ENCODE results near the gene UBE2C. TPM values are rescaled to one million over a fixed set of nuclear protein-coding genes. Genes with fewer than 3 reads are reported as not detected.

The UBE2C gene
- total and polyA plus RNA-seq, 2 of the 8 experiments (the other 6 are each of a cell fraction or from before 2014, with no cell fraction given): 243 to 326 TPM

GRCh38 chr20:45832619-45833018 lies 20.2 kb downstream of the UBE2C start (continued):
- TF ChIP-seq, protein P1, sequence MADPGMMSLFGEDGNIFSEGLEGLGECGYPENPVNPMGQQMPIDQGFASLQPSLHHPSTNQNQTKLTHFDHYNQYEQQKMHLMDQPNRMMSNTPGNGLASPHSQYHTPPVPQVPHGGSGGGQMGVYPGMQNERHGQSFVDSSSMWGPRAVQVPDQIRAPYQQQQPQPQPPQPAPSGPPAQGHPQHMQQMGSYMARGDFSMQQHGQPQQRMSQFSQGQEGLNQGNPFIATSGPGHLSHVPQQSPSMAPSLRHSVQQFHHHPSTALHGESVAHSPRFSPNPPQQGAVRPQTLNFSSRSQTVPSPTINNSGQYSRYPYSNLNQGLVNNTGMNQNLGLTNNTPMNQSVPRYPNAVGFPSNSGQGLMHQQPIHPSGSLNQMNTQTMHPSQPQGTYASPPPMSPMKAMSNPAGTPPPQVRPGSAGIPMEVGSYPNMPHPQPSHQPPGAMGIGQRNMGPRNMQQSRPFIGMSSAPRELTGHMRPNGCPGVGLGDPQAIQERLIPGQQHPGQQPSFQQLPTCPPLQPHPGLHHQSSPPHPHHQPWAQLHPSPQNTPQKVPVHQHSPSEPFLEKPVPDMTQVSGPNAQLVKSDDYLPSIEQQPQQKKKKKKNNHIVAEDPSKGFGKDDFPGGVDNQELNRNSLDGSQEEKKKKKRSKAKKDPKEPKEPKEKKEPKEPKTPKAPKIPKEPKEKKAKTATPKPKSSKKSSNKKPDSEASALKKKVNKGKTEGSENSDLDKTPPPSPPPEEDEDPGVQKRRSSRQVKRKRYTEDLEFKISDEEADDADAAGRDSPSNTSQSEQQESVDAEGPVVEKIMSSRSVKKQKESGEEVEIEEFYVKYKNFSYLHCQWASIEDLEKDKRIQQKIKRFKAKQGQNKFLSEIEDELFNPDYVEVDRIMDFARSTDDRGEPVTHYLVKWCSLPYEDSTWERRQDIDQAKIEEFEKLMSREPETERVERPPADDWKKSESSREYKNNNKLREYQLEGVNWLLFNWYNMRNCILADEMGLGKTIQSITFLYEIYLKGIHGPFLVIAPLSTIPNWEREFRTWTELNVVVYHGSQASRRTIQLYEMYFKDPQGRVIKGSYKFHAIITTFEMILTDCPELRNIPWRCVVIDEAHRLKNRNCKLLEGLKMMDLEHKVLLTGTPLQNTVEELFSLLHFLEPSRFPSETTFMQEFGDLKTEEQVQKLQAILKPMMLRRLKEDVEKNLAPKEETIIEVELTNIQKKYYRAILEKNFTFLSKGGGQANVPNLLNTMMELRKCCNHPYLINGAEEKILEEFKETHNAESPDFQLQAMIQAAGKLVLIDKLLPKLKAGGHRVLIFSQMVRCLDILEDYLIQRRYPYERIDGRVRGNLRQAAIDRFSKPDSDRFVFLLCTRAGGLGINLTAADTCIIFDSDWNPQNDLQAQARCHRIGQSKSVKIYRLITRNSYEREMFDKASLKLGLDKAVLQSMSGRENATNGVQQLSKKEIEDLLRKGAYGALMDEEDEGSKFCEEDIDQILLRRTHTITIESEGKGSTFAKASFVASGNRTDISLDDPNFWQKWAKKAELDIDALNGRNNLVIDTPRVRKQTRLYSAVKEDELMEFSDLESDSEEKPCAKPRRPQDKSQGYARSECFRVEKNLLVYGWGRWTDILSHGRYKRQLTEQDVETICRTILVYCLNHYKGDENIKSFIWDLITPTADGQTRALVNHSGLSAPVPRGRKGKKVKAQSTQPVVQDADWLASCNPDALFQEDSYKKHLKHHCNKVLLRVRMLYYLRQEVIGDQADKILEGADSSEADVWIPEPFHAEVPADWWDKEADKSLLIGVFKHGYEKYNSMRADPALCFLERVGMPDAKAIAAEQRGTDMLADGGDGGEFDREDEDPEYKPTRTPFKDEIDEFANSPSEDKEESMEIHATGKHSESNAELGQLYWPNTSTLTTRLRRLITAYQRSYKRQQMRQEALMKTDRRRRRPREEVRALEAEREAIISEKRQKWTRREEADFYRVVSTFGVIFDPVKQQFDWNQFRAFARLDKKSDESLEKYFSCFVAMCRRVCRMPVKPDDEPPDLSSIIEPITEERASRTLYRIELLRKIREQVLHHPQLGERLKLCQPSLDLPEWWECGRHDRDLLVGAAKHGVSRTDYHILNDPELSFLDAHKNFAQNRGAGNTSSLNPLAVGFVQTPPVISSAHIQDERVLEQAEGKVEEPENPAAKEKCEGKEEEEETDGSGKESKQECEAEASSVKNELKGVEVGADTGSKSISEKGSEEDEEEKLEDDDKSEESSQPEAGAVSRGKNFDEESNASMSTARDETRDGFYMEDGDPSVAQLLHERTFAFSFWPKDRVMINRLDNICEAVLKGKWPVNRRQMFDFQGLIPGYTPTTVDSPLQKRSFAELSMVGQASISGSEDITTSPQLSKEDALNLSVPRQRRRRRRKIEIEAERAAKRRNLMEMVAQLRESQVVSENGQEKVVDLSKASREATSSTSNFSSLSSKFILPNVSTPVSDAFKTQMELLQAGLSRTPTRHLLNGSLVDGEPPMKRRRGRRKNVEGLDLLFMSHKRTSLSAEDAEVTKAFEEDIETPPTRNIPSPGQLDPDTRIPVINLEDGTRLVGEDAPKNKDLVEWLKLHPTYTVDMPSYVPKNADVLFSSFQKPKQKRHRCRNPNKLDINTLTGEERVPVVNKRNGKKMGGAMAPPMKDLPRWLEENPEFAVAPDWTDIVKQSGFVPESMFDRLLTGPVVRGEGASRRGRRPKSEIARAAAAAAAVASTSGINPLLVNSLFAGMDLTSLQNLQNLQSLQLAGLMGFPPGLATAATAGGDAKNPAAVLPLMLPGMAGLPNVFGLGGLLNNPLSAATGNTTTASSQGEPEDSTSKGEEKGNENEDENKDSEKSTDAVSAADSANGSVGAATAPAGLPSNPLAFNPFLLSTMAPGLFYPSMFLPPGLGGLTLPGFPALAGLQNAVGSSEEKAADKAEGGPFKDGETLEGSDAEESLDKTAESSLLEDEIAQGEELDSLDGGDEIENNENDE (IDR thresholded peaks at IDR 0.05; ENCODE audit: insufficient replicate concordance, low read length): no peak
- TF ChIP-seq CREB1 (IDR thresholded peaks at IDR 0.05) (no peak), POLR2AphosphoS5 (IDR thresholded peaks at IDR 0.05; ENCODE audit: low read depth, low read length) (no peak), BACH1 (IDR thresholded peaks at IDR 0.05; ENCODE audit: low read length) (no peak), RAD21 (IDR thresholded peaks at IDR 0.05 in 1 of 2, conservative IDR thresholded peaks at IDR 0.05 in 1 of 2; ENCODE audit: low read depth in 2 of 2, low read length in 2 of 2) (no peak), TBP (IDR thresholded peaks at IDR 0.05; ENCODE audit: low read depth, low read length) (no peak), CEBPB (IDR thresholded peaks at IDR 0.05; ENCODE audit: low read depth, low read length) (no peak)

Data from H1 (cell line).